H1 (cell line): ENCODE results near the gene UFSP1. TPM values are rescaled to one million over a fixed set of nuclear protein-coding genes. Genes with fewer than 3 reads are reported as not detected.

Experiments
- CTCF ChIA-PET: fragments of 300-600 bp; sonication (Branson Sonifier 250); formaldehyde crosslinking; loops from one replicate; lab custom pipeline; 2021; ENCODE audit not compliant: partially characterized antibody; lab: Charles Lee
- POLR2A ChIA-PET: fragments of 300-600 bp; sonication (Branson Sonifier 250); formaldehyde crosslinking; loops from one replicate; lab custom pipeline; 2021; ENCODE audit warnings: inconsistent platforms; ENCODE audit not compliant: partially characterized antibody; lab: Charles Lee
- DNase-seq, 2 experiments: peaks; one replicate each; pipeline versions ENCODE4 v3.0.0 to v3.0.0-alpha.2; 2010 to 2022; ENCODE audit warnings: low spot score in 2 of 2, low read depth in 1 of 2, mixed read lengths in 1 of 2
- FAIRE-seq: peaks from 2 replicates; lab custom pipeline; 2011; peaks lifted over from hg19 to GRCh38; lab: Jason Lieb, UNC
- H2AFZ ChIP-seq: 2 replicates; pipeline ENCODE4 v1.8.1; 2012; ENCODE audit warnings: low read length, inconsistent platforms
- H2AK5ac ChIP-seq: 2 replicates; pipeline ENCODE4 v1.6.1; 2013; ENCODE audit warnings: low read depth, low read length
- H2BK120ac ChIP-seq: replicated peaks from 2 replicates; pipeline ENCODE3; 2013; ENCODE audit warnings: low read depth, low read length, inconsistent platforms
- H2BK12ac ChIP-seq: 2 replicates; pipeline ENCODE4 v1.6.1; 2013; ENCODE audit warnings: low read depth, low read length
- H2BK15ac ChIP-seq: 2 replicates; pipeline ENCODE4 v1.6.1; 2013; ENCODE audit warnings: low read length
- H2BK20ac ChIP-seq: 2 replicates; pipeline ENCODE4 v1.6.1; 2013; ENCODE audit warnings: low read length
- H2BK5ac ChIP-seq: 2 replicates; pipeline ENCODE4 v1.6.1; 2013; ENCODE audit warnings: low read depth, low read length
- H3K14ac ChIP-seq: 2 replicates; pipeline ENCODE4 v1.6.1; 2013; ENCODE audit warnings: inconsistent platforms; ENCODE audit not compliant: insufficient read length
- H3K18ac ChIP-seq: 2 replicates; pipeline ENCODE4 v1.6.1; 2013; ENCODE audit warnings: low read length; ENCODE audit errors: extremely low read depth
- H3K23ac ChIP-seq: 2 replicates; pipeline ENCODE4 v1.6.1; 2013; ENCODE audit warnings: inconsistent platforms; ENCODE audit not compliant: insufficient read length
- H3K23me2 ChIP-seq: 2 replicates; pipeline ENCODE4 v1.6.1; 2013; ENCODE audit warnings: low read depth, low read length
- H3K27ac ChIP-seq: 2 replicates; pipeline ENCODE4 v1.6.1; 2011; ENCODE audit warnings: low read depth, low read length, inconsistent platforms
- H3K27me3 ChIP-seq, 4 experiments: replicated peaks in 1 of 4; 1 replicate in 1 of 4; 2 replicates in 3 of 4; pipeline versions ENCODE4 v1.6.1 to v1.8.1; 2011 to 2013; ENCODE audit warnings: low read length in 3 of 4, mild to moderate bottlenecking in 3 of 4, inconsistent platforms in 2 of 4, mixed read lengths in 2 of 4, moderate library complexity in 1 of 4; ENCODE audit not compliant: control insufficient read depth in 3 of 4, insufficient read depth in 3 of 4; ENCODE audit errors: extremely low read depth in 1 of 4
- H3K36me3 ChIP-seq, 4 experiments: 2 replicates each; pipeline versions ENCODE4 v1.6.1 to v1.8.1; 2011 to 2013; ENCODE audit warnings: mild to moderate bottlenecking in 4 of 4, low read length in 3 of 4, moderate library complexity in 2 of 4, control low read depth in 1 of 4, inconsistent platforms in 1 of 4; ENCODE audit not compliant: insufficient read depth in 4 of 4, control insufficient read depth in 2 of 4
- H3K4ac ChIP-seq: replicated peaks from 2 replicates; pipeline ENCODE3; 2013; ENCODE audit warnings: low read length, low read depth, mixed read lengths, inconsistent platforms; ENCODE audit not compliant: insufficient read length
- H3K4me1 ChIP-seq, 4 experiments: replicated peaks in 1 of 4; 1 replicate in 1 of 4; 2 replicates in 3 of 4; pipeline versions ENCODE4 v1.6.1 to v1.8.1; 2011 to 2013; ENCODE audit warnings: low read length in 3 of 4, inconsistent platforms in 2 of 4, mixed read lengths in 1 of 4; ENCODE audit not compliant: insufficient read depth in 4 of 4, control insufficient read depth in 3 of 4
- H3K4me2 ChIP-seq, 2 experiments: 2 replicates each; pipeline versions ENCODE4 v1.6.1 to v1.8.1; 2011 to 2013; ENCODE audit warnings: low read depth in 2 of 2, low read length in 2 of 2, control low read depth in 1 of 2, inconsistent platforms in 1 of 2, mild to moderate bottlenecking in 1 of 2; ENCODE audit not compliant: insufficient read depth in 1 of 2
- H3K4me3 ChIP-seq, 4 experiments: fragments of 200-600, 300-600 bp in 1 of 4; sonication (generic), shearing (Covaris generic), sonication (Bioruptor Twin) in 1 of 4; 2 replicates each; pipeline versions ENCODE4 v1.5.1 to v1.8.1; 2011 to 2016; ENCODE audit warnings: low read length in 4 of 4, low read depth in 3 of 4, control low read depth in 2 of 4, inconsistent platforms in 2 of 4, mild to moderate bottlenecking in 2 of 4, mixed read lengths in 1 of 4, moderate library complexity in 1 of 4; ENCODE audit not compliant: insufficient read depth in 2 of 4; ENCODE audit errors: extremely low read depth in 1 of 4
- H3K56ac ChIP-seq: replicated peaks from 2 replicates; pipeline ENCODE3; 2013; ENCODE audit warnings: low read depth, mild to moderate bottlenecking, mixed read lengths, low read length, inconsistent platforms; ENCODE audit not compliant: insufficient read length
- H3K79me1 ChIP-seq: 2 replicates; pipeline ENCODE4 v1.6.1; 2013; ENCODE audit warnings: low read depth, low read length, control low read depth
- H3K79me2 ChIP-seq, 2 experiments: 2 replicates each; pipeline versions ENCODE4 v1.6.1 to v1.8.1; 2012 to 2013; ENCODE audit warnings: low read length in 2 of 2, mild to moderate bottlenecking in 2 of 2, inconsistent platforms in 1 of 2; ENCODE audit not compliant: insufficient read depth in 2 of 2, control insufficient read depth in 1 of 2
- H3K9ac ChIP-seq, 4 experiments: replicated peaks in 1 of 4; 1 replicate in 1 of 4; 2 replicates in 3 of 4; pipeline versions ENCODE4 v1.6.1 to v1.8.1; 2011 to 2013; ENCODE audit warnings: low read depth in 3 of 4, low read length in 3 of 4, control low read depth in 2 of 4, mild to moderate bottlenecking in 2 of 4, moderate library complexity in 2 of 4, inconsistent platforms in 1 of 4; ENCODE audit errors: extremely low read depth in 1 of 4
- H3K9me3 ChIP-seq, 2 experiments: 2 replicates each; pipeline versions ENCODE4 v1.6.1 to v1.8.1; 2012 to 2013; ENCODE audit warnings: mild to moderate bottlenecking in 2 of 2, moderate library complexity in 2 of 2, control low read depth in 1 of 2, inconsistent platforms in 1 of 2, low read depth in 1 of 2, low read length in 1 of 2, mixed read lengths in 1 of 2; ENCODE audit not compliant: insufficient read depth in 2 of 2
- H4K20me1 ChIP-seq, 2 experiments: replicated peaks in 1 of 2; 2 replicates each; pipeline versions ENCODE3 to v1.8.1; 2011 to 2013; ENCODE audit warnings: inconsistent platforms in 2 of 2, low read length in 2 of 2, mild to moderate bottlenecking in 1 of 2; ENCODE audit not compliant: insufficient read depth in 2 of 2, control insufficient read depth in 1 of 2
- H4K5ac ChIP-seq: 2 replicates; pipeline ENCODE4 v1.6.1; 2013; ENCODE audit warnings: low read length, low read depth, mixed read lengths, inconsistent platforms; ENCODE audit not compliant: insufficient read length
- H4K8ac ChIP-seq: 2 replicates; pipeline ENCODE4 v1.8.0; 2013; ENCODE audit warnings: mild to moderate bottlenecking, moderate library complexity, low read length, inconsistent platforms; ENCODE audit not compliant: insufficient read depth; ENCODE audit errors: extremely low read depth
- H4K91ac ChIP-seq: replicated peaks from 2 replicates; pipeline ENCODE3; 2013; ENCODE audit warnings: low read length, mixed read lengths, inconsistent platforms; ENCODE audit not compliant: insufficient read length
- JUND ChIP-seq: IDR thresholded peaks from 2 replicates; pipeline ENCODE4 v1.6.1; 2011; ENCODE audit warnings: mild to moderate bottlenecking, improper control_type of control experiment, low read length
- NANOG ChIP-seq: IDR thresholded peaks from 2 replicates; pipeline ENCODE4 v1.6.1; 2011; ENCODE audit warnings: low read length, low read depth, mild to moderate bottlenecking, inconsistent platforms; ENCODE audit not compliant: insufficient read depth, poor library complexity, severe bottlenecking
- SIRT6 ChIP-seq: IDR thresholded peaks from one replicate; pipeline ENCODE4 v1.7.1; 2012; ENCODE audit warnings: low read length, inconsistent platforms
- TBP ChIP-seq: IDR thresholded peaks from 2 replicates; pipeline ENCODE4 v1.6.1; 2011; ENCODE audit warnings: low read depth, low read length, improper control_type of control experiment
- TCF12 ChIP-seq: IDR thresholded peaks from 2 replicates; pipeline ENCODE4 v1.6.1; 2011; ENCODE audit warnings: low read depth, mild to moderate bottlenecking, low read length
- WGBS, 2 experiments: shearing (Covaris generic) in 1 of 2; methylation state at CpG; one replicate each; pipeline versions ENCODE4 v1.1.6 to v1.1.7; 2013 to 2015; ENCODE audit warnings: low lambda C conversion rate in 2 of 2, mixed read lengths in 2 of 2, inconsistent platforms in 1 of 2, low coverage in 1 of 2, missing lambda C conversion rate in 1 of 2; ENCODE audit not compliant: insufficient replicate concordance in 2 of 2, insufficient coverage in 1 of 2, insufficient read length in 1 of 2; ENCODE audit errors: extremely low coverage in 1 of 2, missing lambda C conversion rate in 1 of 2; 5-methylcytosine and 5-hydroxymethylcytosine counted together
- polyA plus RNA-seq, 7 experiments: library from polyadenylated mRNA; depleted of rRNA in 3 of 7; stranded (reverse) in 5 of 7; unstranded in 2 of 7; fragments of >200 nt in 5 of 7; fragments of 200-250 nt in 2 of 7; gene quantifications; 1 replicate in 5 of 7; 2 replicates in 1 of 7; 4 replicates in 1 of 7; pipeline versions ENCODE4 v1.2.1 to v1.2.3, GENCODE V29; 2011 to 2013; ENCODE audit warnings: missing spikeins in 2 of 7, mixed read lengths in 2 of 7
- total RNA-seq: library from RNA; stranded (reverse); fragmentation: NEBNext Ultra II Directional; extraction: Animal tissue kit (Norgen Biotek cat#: 25700); gene quantifications from 2 replicates; pipeline ENCODE4 v1.2.1, GENCODE V29; 2021

UFSP1 gene
- total and polyA plus RNA-seq, 2 of the 8 experiments (the other 6 are each of a cell fraction or from before 2014, with no cell fraction given) = 1.6 to 4.3 TPM

DNA sequence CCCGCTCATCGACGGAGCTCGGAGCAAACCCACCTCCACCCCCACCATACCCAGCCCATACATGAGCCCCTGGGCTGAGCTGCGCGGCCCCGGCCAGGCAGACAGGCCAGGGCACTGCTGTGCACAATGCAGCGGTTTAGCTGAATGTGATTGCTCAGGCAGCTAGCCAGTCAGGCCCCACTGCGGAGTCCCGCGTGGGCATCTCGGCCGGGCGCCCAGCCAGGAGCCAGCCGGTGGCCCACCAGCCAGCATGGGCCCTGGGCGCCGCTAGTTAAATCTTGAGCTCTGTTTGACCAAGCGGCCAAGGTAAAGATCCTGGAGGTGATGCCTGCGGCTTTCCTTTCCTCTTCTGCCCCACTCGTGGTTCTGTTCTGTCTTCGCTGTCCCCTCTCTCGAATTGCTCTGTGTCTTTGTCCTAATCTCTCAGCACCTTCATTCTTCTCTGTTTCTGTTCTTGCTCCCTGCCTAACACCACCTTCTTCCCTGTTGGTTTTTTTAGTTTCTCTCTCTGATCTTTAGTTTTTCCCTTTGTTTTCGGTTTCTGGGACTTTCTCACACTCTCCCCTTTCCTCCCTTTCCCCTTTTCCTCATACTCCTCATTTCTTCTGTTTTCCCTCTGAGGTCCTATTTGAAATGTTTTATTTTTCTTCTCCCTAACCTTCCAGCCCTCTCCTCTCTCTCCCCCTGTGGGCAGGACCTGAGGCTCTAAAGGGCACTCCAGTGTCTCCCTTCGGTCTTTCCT is 6.6 kb downstream of the UFSP1 start:
- DNase-seq (no peak), FAIRE-seq (no peak)
- Histone ChIP-seq H2BK15ac (no peak overlapping the region), H4K20me1 (peaks cover 19 to 30% of the 10 kb centered on the region in 2 experiments), H4K8ac (no peak overlapping the region; the same call in 1 of the 2 replicates), H4K91ac (no peak overlapping the region), H3K14ac (no peak overlapping the region), H2AFZ (no peak overlapping the region), H3K79me2 (peaks cover 9 to 61% of the 10 kb centered on the region in 2 experiments; a peak in 3 of 4 replicates), H3K4ac (no peak overlapping the region), H4K5ac (no peak overlapping the region), H3K27me3 (no peaks in the 10 kb centered on the region; a peak in 1 of 7 replicates), H3K9ac (no peak overlapping the region), H3K4me1 (peaks cover 0 to 12% (median under 1%) of the 10 kb centered on the region in 4 experiments; a peak in 4 of 7 replicates), H3K9me3 (no peaks in the 10 kb centered on the region; a peak in 1 of 4 replicates), H3K36me3 (peaks cover 53 to 81% (median 66%) of the 10 kb centered on the region in 4 experiments), H2BK20ac (no peak overlapping the region), H3K56ac (no peak overlapping the region), H2BK120ac (no peak overlapping the region), H2BK5ac (no peak overlapping the region), H2AK5ac (no peak overlapping the region), H3K18ac (no peak overlapping the region), H2BK12ac (no peak overlapping the region), H3K79me1 (peaks cover 18% of the 10 kb centered on the region), H3K4me2 (no peak overlapping the region), H3K23me2 (peaks cover 6% of the 10 kb centered on the region; the same call in 1 of the 2 replicates), H3K27ac (no peak overlapping the region), H3K4me3 (no peak overlapping the region), H3K23ac (no peak overlapping the region)
- TF ChIP-seq TBP (no peak), NANOG (no peak), JUND (no peak), SIRT6 (no peak), TCF12 (no peak)
- ChIA-PET CTCF (interaction anchor here (1.4 kb wide), 1 partner anchor 82 kb away, joined by 3 read pairs; no protein-coding TSS in a partner anchor), POLR2A (interaction anchor here (1.1 to 10.1 kb wide), 2 partner anchors 9 to 81 kb away, joined by 3 to 313 read pairs; partner anchors contain the start of genes SRRT and TRIP6)
- WGBS, 2 experiments = 93% methylated on average over 24 of the region's 24 CpGs; no CpG with 5 or more reads in 1 of the 2 experiments
